Measurements from ENCODE around the gene HS6ST1. TPM values are rescaled to one million over a fixed set of nuclear protein-coding genes. Genes with fewer than 3 reads are reported as not detected.

Gene HS6ST1
- 37.7 TPM for polyA plus RNA-seq (2013, experiment 1 of 2)
- 37.3 TPM for polyA plus RNA-seq (2013, experiment 2 of 2)

GRCh38 chr2:128318776-128319464, at the start of gene HS6ST1:
Gene HS6ST1, minus strand, starts transcription at chr2:128318868. Its CDS starts 305 bp downstream, at chr2:128318563.
- Histone ChIP-seq H3K23ac (ENCODE audit: low read length in 2 of 2) (peak within 1 kb of the TSS; percentile 66 to 90), H3K4me3 (ENCODE audit: insufficient read depth in 1 of 2, low read depth in 1 of 2, low read length in 2 of 2) (peak within 1 kb of the TSS; percentile 72 to 90), H3K9me3 (ENCODE audit: control insufficient read depth, low read length) (no peaks in the 10 kb centered on the region), H2BK15ac (ENCODE audit: low read depth, poor library complexity, severe bottlenecking) (peak within 1 kb of the TSS; percentile 99), H2BK120ac (ENCODE audit: low read depth, low read length) (peak within 1 kb of the TSS; percentile 8), H4K91ac (ENCODE audit: low read length) (peak within 1 kb of the TSS; percentile 88), H3K4ac (ENCODE audit: low read depth in 1 of 2, low read length in 2 of 2) (peak within 1 kb of the TSS; percentile 75 to 79), H3K79me1 (replicated peaks; ENCODE audit: low read length, poor library complexity, severe bottlenecking) (peaks cover 32% of the 10 kb centered on the region), H2BK12ac (ENCODE audit: low read length in 2 of 2) (peak within 1 kb of the TSS; percentile 18 to 99), H3K18ac (ENCODE audit: low read depth in 1 of 2, low read length in 2 of 2) (peak within 1 kb of the TSS; percentile 96 to 98), H2AFZ (ENCODE audit: low read depth, low read length) (peak within 1 kb of the TSS; percentile 83), H2BK5ac (ENCODE audit: low read depth, low read length, poor library complexity, severe bottlenecking) (no peak within 1 kb of the TSS), H3K27me3 (ENCODE audit: control insufficient read depth in 1 of 2, insufficient read depth in 1 of 2, low read length in 2 of 2) (peaks cover 0 to 8% of the 10 kb centered on the region in 2 experiments), H3K4me1 (ENCODE audit: control insufficient read depth, insufficient read depth, low read depth, low read length) (peaks cover 47% of the 10 kb centered on the region), H3K36me3 (ENCODE audit: control insufficient read depth in 1 of 2, insufficient read depth in 2 of 2, low read depth in 1 of 2, low read length in 2 of 2) (peaks cover 4 to 26% of the 10 kb centered on the region in 2 experiments), H3K9ac (ENCODE audit: low read length) (peak within 1 kb of the TSS; percentile 77), H3K4me2 (ENCODE audit: low read length, poor library complexity, severe bottlenecking) (peak within 1 kb of the TSS; percentile 96), H2AK5ac (ENCODE audit: low read length, severe bottlenecking) (no peak within 1 kb of the TSS), H3K14ac (ENCODE audit: low read length in 2 of 2) (peak within 1 kb of the TSS; percentile 69 to 99), H3K27ac (ENCODE audit: low read length, poor library complexity, severe bottlenecking) (no peak within 1 kb of the TSS), H4K8ac (ENCODE audit: low read length) (peak within 1 kb of the TSS; percentile 92)
- peak; percentile 79 for DNase-seq
- WGBS = 1% methylated on average over 60 of the region's 84 CpGs

- no peak overlapping the region for H3K23ac ChIP-seq (ENCODE audit: low read length in 2 of 2)
- WGBS = 95% methylated on average over 23 of the region's 23 CpGs
Measured at GRCh38 chr2:128367601-128368359, 49.1 kb upstream of the HS6ST1 start.

GRCh38 chr2:128366713-128367511, 48.2 kb upstream of the HS6ST1 start:
- Histone ChIP-seq H3K27ac (ENCODE audit: low read length, poor library complexity, severe bottlenecking) (no peak overlapping the region), H3K18ac (ENCODE audit: low read depth in 1 of 2, low read length in 2 of 2) (peak overlapping the region in 1 of 2 experiments; percentile 48), H3K36me3 (ENCODE audit: control insufficient read depth in 1 of 2, insufficient read depth in 2 of 2, low read depth in 1 of 2, low read length in 2 of 2) (no peaks in the 10 kb centered on the region), H3K9me3 (ENCODE audit: control insufficient read depth, low read length) (no peaks in the 10 kb centered on the region), H3K14ac (ENCODE audit: low read length in 2 of 2) (peak overlapping the region in 1 of 2 experiments; percentile 69), H3K4me1 (ENCODE audit: control insufficient read depth, insufficient read depth, low read depth, low read length) (peaks cover 52% of the 10 kb centered on the region), H4K8ac (ENCODE audit: low read length) (no peak overlapping the region), H2BK120ac (ENCODE audit: low read depth, low read length) (no peak overlapping the region), H2BK15ac (ENCODE audit: low read depth, poor library complexity, severe bottlenecking) (no peak overlapping the region), H3K27me3 (ENCODE audit: control insufficient read depth in 1 of 2, insufficient read depth in 1 of 2, low read length in 2 of 2) (no peaks in the 10 kb centered on the region), H2BK12ac (ENCODE audit: low read length in 2 of 2) (peak overlapping the region; percentile 14 to 67), H3K23ac (ENCODE audit: low read length in 2 of 2) (no peak overlapping the region), H3K4me2 (ENCODE audit: low read length, poor library complexity, severe bottlenecking) (no peak overlapping the region), H3K79me1 (replicated peaks; ENCODE audit: low read length, poor library complexity, severe bottlenecking) (no peaks in the 10 kb centered on the region), H3K4me3 (ENCODE audit: insufficient read depth in 1 of 2, low read depth in 1 of 2, low read length in 2 of 2) (no peak overlapping the region), H4K91ac (ENCODE audit: low read length) (peak overlapping the region; percentile 40), H2AFZ (ENCODE audit: low read depth, low read length) (no peak overlapping the region), H2BK5ac (ENCODE audit: low read depth, low read length, poor library complexity, severe bottlenecking) (no peak overlapping the region), H3K9ac (ENCODE audit: low read length) (no peak overlapping the region), H3K4ac (ENCODE audit: low read depth in 1 of 2, low read length in 2 of 2) (no peak overlapping the region), H2AK5ac (ENCODE audit: low read length, severe bottlenecking) (peak overlapping the region; percentile 37)
- 90% methylated on average over 9 of the region's 10 CpGs for WGBS
- no peak for DNase-seq

More at GRCh38 chr2:128367601-128368359, 49.1 kb upstream of the HS6ST1 start:
- H3K4me2 ChIP-seq (ENCODE audit: low read length, poor library complexity, severe bottlenecking) = no peak overlapping the region
- H2BK15ac ChIP-seq (ENCODE audit: low read depth, poor library complexity, severe bottlenecking) = peak overlapping the region; percentile 18
- peak overlapping the region in 1 of 2 experiments; percentile 26 for H2BK12ac ChIP-seq (ENCODE audit: low read length in 2 of 2)
- H3K36me3 ChIP-seq (ENCODE audit: control insufficient read depth in 1 of 2, insufficient read depth in 2 of 2, low read depth in 1 of 2, low read length in 2 of 2) = no peaks in the 10 kb centered on the region
- no peak overlapping the region for H4K8ac ChIP-seq (ENCODE audit: low read length)
- H3K9me3 ChIP-seq (ENCODE audit: control insufficient read depth, low read length) = no peaks in the 10 kb centered on the region
- H3K27me3 ChIP-seq (ENCODE audit: control insufficient read depth in 1 of 2, insufficient read depth in 1 of 2, low read length in 2 of 2) = no peaks in the 10 kb centered on the region
- peaks cover 47% of the 10 kb centered on the region for H3K4me1 ChIP-seq (ENCODE audit: control insufficient read depth, insufficient read depth, low read depth, low read length)
- H2BK5ac ChIP-seq (ENCODE audit: low read depth, low read length, poor library complexity, severe bottlenecking) = no peak overlapping the region
- H2AFZ ChIP-seq (ENCODE audit: low read depth, low read length) = no peak overlapping the region
- H3K14ac ChIP-seq (ENCODE audit: low read length in 2 of 2) = no peak overlapping the region
- no peak for DNase-seq
- peak overlapping the region in 1 of 2 experiments; percentile 48 for H3K18ac ChIP-seq (ENCODE audit: low read depth in 1 of 2, low read length in 2 of 2)
- H3K9ac ChIP-seq (ENCODE audit: low read length) = no peak overlapping the region
- no peak overlapping the region for H2AK5ac ChIP-seq (ENCODE audit: low read length, severe bottlenecking)
- H3K27ac ChIP-seq (ENCODE audit: low read length, poor library complexity, severe bottlenecking) = no peak overlapping the region
- H3K4me3 ChIP-seq (ENCODE audit: insufficient read depth in 1 of 2, low read depth in 1 of 2, low read length in 2 of 2) = no peak overlapping the region
- peak overlapping the region in 1 of 2 experiments; percentile 40 for H3K4ac ChIP-seq (ENCODE audit: low read depth in 1 of 2, low read length in 2 of 2)
- no peak overlapping the region for H2BK120ac ChIP-seq (ENCODE audit: low read depth, low read length)
- no peaks in the 10 kb centered on the region for H3K79me1 ChIP-seq (replicated peaks; ENCODE audit: low read length, poor library complexity, severe bottlenecking)
- H4K91ac ChIP-seq (ENCODE audit: low read length) = no peak overlapping the region
